ENCODE data around the gene RFNG.

RFNG gene

GRCh38 chr17:82008258-82008940 lies 43.2 kb downstream of the RFNG start:
- TF ChIP-seq, protein P1, sequence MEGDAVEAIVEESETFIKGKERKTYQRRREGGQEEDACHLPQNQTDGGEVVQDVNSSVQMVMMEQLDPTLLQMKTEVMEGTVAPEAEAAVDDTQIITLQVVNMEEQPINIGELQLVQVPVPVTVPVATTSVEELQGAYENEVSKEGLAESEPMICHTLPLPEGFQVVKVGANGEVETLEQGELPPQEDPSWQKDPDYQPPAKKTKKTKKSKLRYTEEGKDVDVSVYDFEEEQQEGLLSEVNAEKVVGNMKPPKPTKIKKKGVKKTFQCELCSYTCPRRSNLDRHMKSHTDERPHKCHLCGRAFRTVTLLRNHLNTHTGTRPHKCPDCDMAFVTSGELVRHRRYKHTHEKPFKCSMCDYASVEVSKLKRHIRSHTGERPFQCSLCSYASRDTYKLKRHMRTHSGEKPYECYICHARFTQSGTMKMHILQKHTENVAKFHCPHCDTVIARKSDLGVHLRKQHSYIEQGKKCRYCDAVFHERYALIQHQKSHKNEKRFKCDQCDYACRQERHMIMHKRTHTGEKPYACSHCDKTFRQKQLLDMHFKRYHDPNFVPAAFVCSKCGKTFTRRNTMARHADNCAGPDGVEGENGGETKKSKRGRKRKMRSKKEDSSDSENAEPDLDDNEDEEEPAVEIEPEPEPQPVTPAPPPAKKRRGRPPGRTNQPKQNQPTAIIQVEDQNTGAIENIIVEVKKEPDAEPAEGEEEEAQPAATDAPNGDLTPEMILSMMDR (IDR thresholded peaks at IDR 0.05; ENCODE audit: low read depth, low read length, poor library complexity, severe bottlenecking), result no peak
- TF ChIP-seq EZH2phosphoT487 (IDR thresholded peaks at IDR 0.05; ENCODE audit: borderline replicate concordance, low read length), result no peak
- Histone ChIP-seq H3K4me2 (ENCODE audit: low read length) (no peak overlapping the region), H3K79me2 (ENCODE audit: control insufficient read depth, low read length) (no peaks in the 10 kb centered on the region), H3K4me3 (ENCODE audit: low read length) (no peak overlapping the region), H3K36me3 (ENCODE audit: control insufficient read depth, low read length) (no peaks in the 10 kb centered on the region), H3K27ac (ENCODE audit: low read depth, low read length) (no peak overlapping the region), H3K9me2 (replicated peaks; ENCODE audit: control insufficient read depth, low read length) (no peaks in the 10 kb centered on the region), H3K27me3 (ENCODE audit: control insufficient read depth, low read length) (no peaks in the 10 kb centered on the region), H4K20me1 (ENCODE audit: control insufficient read depth, insufficient read depth, low read depth, low read length) (no peaks in the 10 kb centered on the region), H3K4me1 (ENCODE audit: control insufficient read depth, low read length) (no peaks in the 10 kb centered on the region), H3K9me3 (ENCODE audit: control insufficient read depth, insufficient read depth, low read length) (no peaks in the 10 kb centered on the region), H3F3A (ENCODE audit: control insufficient read depth, insufficient read depth) (no peaks in the 10 kb centered on the region)

DNA sequence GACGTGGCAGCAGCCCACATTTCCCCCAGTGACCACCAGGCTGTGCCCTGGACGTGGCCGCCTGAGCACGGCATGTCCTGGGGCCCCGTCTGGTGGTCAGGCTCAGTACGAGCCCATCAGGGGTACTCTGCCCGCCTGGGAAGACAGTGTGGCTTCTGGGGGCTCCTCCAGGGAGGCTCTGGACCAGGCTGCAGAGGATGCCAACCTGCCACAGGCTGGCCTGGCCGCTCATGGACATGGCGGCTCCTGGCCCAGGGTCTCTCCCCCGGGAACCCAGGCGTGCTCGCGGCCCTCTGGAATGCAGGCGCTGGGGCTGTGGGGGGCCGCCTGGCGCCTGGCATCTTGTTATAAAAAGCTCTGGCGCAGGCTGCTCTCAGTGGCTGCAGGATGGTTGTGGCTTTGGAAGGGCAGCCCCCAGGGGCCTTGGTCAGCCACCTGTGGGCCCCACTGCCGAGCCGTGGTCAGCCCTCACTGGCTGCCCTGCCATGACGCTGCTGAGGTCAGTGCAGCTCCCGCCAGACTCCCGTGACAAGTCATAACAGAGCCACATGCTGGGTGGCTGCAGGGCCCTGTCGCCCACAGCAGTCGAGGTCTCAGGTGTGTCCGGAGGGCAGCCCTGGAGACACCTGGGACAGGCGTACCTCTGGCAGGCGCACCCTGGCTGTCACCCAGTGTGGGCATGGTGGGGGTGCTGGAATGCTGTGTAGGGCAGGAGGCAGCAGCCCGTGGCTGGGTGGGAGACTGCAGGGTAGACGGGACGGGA lies 43.9 kb downstream of the RFNG start:
- Histone ChIP-seq H3K4me2 (ENCODE audit: low read length) (no peak overlapping the region), H3K9me2 (replicated peaks; ENCODE audit: control insufficient read depth, low read length) (no peaks in the 10 kb centered on the region), H3K9me3 (ENCODE audit: control insufficient read depth, insufficient read depth, low read length) (no peaks in the 10 kb centered on the region), H3K4me1 (ENCODE audit: control insufficient read depth, low read length) (no peaks in the 10 kb centered on the region), H3F3A (ENCODE audit: control insufficient read depth, insufficient read depth) (no peaks in the 10 kb centered on the region), H4K20me1 (ENCODE audit: control insufficient read depth, insufficient read depth, low read depth, low read length) (no peaks in the 10 kb centered on the region), H3K79me2 (ENCODE audit: control insufficient read depth, low read length) (no peaks in the 10 kb centered on the region), H3K36me3 (ENCODE audit: control insufficient read depth, low read length) (no peaks in the 10 kb centered on the region), H3K27me3 (ENCODE audit: control insufficient read depth, low read length) (no peaks in the 10 kb centered on the region), H3K27ac (ENCODE audit: low read depth, low read length) (no peak overlapping the region), H3K4me3 (ENCODE audit: low read length) (no peak overlapping the region)
- TF ChIP-seq EZH2phosphoT487 (IDR thresholded peaks at IDR 0.05; ENCODE audit: borderline replicate concordance, low read length), result no peak
- TF ChIP-seq, protein P1 (IDR thresholded peaks at IDR 0.05; ENCODE audit: low read depth, low read length, poor library complexity, severe bottlenecking), result no peak

GRCh38 chr17:82007228-82007494 lies 44.5 kb downstream of the RFNG start:
- H3K9me2 ChIP-seq (replicated peaks; ENCODE audit: control insufficient read depth, low read length), result no peaks in the 10 kb centered on the region
- no peak overlapping the region for H3K27ac ChIP-seq (ENCODE audit: low read depth, low read length)
- TF ChIP-seq, protein P1 (IDR thresholded peaks at IDR 0.05; ENCODE audit: low read depth, low read length, poor library complexity, severe bottlenecking), result no peak
- TF ChIP-seq EZH2phosphoT487 (IDR thresholded peaks at IDR 0.05; ENCODE audit: borderline replicate concordance, low read length), result no peak
- no peaks in the 10 kb centered on the region for H3K9me3 ChIP-seq (ENCODE audit: control insufficient read depth, insufficient read depth, low read length)
- no peaks in the 10 kb centered on the region for H3F3A ChIP-seq (ENCODE audit: control insufficient read depth, insufficient read depth)
- no peaks in the 10 kb centered on the region for H3K36me3 ChIP-seq (ENCODE audit: control insufficient read depth, low read length)
- no peaks in the 10 kb centered on the region for H3K79me2 ChIP-seq (ENCODE audit: control insufficient read depth, low read length)
- H3K4me2 ChIP-seq (ENCODE audit: low read length), result no peak overlapping the region
- H3K4me3 ChIP-seq (ENCODE audit: low read length), result no peak overlapping the region
- H4K20me1 ChIP-seq (ENCODE audit: control insufficient read depth, insufficient read depth, low read depth, low read length), result no peaks in the 10 kb centered on the region
- H3K4me1 ChIP-seq (ENCODE audit: control insufficient read depth, low read length), result no peaks in the 10 kb centered on the region
- no peaks in the 10 kb centered on the region for H3K27me3 ChIP-seq (ENCODE audit: control insufficient read depth, low read length)
